HG03469 (cell line): ENCODE results near the gene A4GALT.

Experiments
- ATAC-seq: cut with Tn5 transposase; IDR thresholded peaks from one replicate; pipeline ENCODE4 v1.9.1; 2021; ENCODE audit warnings: mild to moderate bottlenecking, moderate library complexity, moderate number of reproducible peaks; ENCODE audit not compliant: unreplicated experiment

A4GALT gene

GRCh38 chr22:42653999-42654398, 66.7 kb downstream of the A4GALT start:
- no peak for ATAC-seq

- no peak for ATAC-seq
Observed at GRCh38 chr22:42651134-42651533, 69.5 kb downstream of the A4GALT start.

- ATAC-seq = no peak
Observed at GRCh38 chr22:42649246-42650099, 71.2 kb downstream of the A4GALT start, which contains the start of gene CYB5R3. CYB5R3 (minus strand) TSS chr22:42649392; CDS start chr22:42649315, 77 bp downstream.

DNA sequence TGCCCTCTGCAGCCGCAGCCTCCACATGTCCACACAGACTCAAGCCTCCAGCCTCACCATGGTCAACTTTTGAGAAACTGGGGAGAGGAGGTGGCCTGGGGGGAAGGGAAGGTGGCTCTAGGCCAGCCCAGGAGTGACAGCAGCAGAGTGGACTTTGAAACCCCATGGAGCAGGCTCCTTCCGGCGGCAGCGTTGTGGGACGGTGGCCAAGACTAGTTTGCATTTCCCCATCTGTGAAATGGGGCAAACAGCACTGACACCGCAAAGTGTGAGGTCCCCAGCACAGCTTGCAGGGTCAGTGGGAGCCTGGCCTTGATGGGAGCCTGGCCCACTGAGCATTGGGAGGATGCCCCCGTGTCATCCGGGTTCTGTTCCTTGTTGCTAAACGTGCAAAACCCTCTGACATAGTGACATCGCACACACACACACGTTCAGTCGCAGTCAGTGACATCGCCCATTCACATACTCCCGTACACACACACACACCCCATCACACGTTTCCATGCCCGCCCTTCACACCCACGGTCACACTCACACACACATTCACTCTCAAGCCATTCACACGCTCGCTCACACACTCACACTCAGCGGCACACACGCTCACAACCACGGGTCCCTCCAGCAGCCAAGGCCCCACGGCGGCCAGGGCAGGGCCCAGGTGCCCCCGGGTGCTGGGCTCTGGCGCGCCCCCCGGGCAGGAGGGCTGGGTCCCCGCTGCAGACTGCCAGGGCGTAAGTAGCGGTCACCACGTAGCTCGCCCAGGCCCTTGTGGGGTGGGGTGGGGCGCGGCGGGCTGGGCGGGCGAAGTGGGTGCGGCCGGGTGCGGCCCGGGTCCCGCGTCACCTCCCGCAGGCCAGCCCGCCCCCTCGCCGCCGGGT, 72.1 kb downstream of the A4GALT start:
- ATAC-seq = no peak

DNA sequence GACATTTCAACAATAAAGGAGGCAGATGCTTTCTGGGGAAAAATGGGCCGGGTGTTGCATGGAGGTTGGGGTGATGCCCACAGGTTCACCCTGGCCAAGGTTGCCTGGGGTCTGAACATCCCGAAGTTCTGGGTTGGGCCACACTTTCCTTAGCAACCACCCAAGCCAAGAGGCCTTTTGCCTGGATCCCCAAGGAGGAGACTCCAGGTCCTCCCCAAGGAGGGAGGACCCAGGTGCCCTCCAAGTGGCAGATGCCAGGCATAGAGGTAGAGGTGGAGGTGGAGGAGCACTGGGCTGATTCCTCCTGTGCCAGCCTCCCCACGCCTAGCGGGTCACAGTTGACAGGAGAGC, 72.7 kb downstream of the A4GALT start:
- ATAC-seq = no peak

- ATAC-seq = no peak
Observed at GRCh38 chr22:42646569-42647525, 73.8 kb downstream of the A4GALT start.

- no peak for ATAC-seq
Observed at GRCh38 chr22:42645938-42646568, 74.6 kb downstream of the A4GALT start.

- no peak for ATAC-seq
Observed at GRCh38 chr22:42645341-42645937, 75.2 kb downstream of the A4GALT start.

GRCh38 chr22:42644422-42645340, 76.0 kb downstream of the A4GALT start:
- ATAC-seq = no peak

- ATAC-seq = no peak
Observed at GRCh38 chr22:42643634-42644421, 76.8 kb downstream of the A4GALT start.

DNA sequence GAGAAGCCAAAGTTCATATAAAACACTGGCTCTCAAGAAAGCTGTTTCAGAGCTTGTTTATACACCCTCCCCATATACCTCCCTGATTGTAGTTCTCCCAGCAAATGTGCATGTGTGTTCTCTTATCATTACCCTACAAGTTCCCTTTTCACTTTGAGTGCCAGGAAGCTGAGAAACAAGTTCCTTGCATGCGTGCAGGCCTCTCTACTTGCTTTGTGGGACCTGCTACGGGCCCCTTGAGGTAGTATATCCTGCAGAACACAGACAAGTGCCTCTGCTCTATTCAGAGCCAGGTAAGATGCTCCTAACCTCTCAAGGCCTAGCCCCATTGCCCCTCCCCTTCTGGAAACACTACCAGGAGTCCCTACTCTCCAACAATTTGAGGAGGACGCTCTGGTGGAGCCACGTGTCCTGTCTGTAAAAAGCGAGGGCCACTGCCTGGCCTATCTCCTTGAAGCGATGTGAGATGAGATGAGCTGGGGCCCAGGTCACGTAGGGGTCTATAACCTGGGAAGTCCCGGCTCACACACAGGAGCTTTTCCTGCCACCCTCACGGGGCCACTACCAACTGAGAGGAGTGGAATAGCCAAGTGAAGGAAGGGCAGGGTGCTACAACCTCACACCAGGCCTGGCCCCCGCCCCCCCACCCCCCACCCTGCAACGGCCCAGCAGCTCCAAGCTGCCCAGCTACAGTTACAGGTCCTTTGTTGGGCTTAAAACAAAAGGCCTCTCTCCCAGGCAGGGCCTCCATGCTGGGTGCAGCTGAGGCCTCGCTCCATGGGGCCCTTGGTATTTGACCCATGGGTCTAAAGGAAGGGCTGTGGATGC, 77.7 kb downstream of the A4GALT start:
- no peak for ATAC-seq
